OCI-LY3 (cell line): ENCODE data around the gene RHOT2.

Experiments used
- CTCF ChIP-seq: fragments of 200-600, 300-600 bp; sonication (generic); IDR thresholded peaks from 2 replicates; pipeline ENCODE4 v1.5.1; 2014; ENCODE audit warnings: antibody characterized with exemption, low read length, low read depth
- EZH2phosphoT487 ChIP-seq: fragments of 200-600 bp; shearing (Covaris generic); IDR thresholded peaks from 2 replicates; pipeline ENCODE4 v1.6.1; 2018; ENCODE audit warnings: antibody characterized with exemption, mixed run types, low read depth

GRCh38 chr16:714558-715476 is 46.9 kb downstream of the RHOT2 start, which contains the start of gene METRN:
- TF ChIP-seq CTCF = no peak
- no peak for TF ChIP-seq EZH2phosphoT487
